ENCODE data around the gene SPOCD1.
A peak's percentile ranks its signal among the peaks of the same experiment; 100 is the strongest.

The SPOCD1 gene

GRCh38 chr1:31755850-31756492 lies 59.9 kb downstream of the SPOCD1 start:
- DNase-seq (ENCODE audit: low spot score) = no peak

DNA sequence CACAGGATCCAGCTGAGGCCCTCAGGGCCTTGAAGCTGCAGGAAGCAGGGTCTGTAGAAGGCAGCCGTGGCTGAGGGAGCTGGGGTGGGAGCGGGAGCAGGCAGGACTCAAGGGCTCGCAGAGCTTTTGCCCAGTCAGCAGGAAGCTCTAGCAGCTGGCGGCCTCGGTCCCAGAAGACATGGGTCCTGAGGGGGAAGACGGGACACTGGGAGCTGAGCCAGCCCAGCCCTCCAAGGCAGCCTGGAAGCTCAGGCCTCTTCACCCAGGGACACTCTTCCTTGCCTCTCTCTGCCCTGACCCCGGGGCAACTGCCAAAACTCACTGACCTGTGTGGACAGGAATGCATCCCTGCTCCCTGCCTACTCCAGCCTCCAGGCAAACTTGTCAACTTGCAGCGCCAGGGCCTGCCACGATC lies 60.6 kb downstream of the SPOCD1 start:
- DNase-seq (ENCODE audit: low spot score) = no peak

- no peak for DNase-seq (ENCODE audit: low spot score)
Observed at GRCh38 chr1:31754397-31754796, 61.4 kb downstream of the SPOCD1 start.

DNA sequence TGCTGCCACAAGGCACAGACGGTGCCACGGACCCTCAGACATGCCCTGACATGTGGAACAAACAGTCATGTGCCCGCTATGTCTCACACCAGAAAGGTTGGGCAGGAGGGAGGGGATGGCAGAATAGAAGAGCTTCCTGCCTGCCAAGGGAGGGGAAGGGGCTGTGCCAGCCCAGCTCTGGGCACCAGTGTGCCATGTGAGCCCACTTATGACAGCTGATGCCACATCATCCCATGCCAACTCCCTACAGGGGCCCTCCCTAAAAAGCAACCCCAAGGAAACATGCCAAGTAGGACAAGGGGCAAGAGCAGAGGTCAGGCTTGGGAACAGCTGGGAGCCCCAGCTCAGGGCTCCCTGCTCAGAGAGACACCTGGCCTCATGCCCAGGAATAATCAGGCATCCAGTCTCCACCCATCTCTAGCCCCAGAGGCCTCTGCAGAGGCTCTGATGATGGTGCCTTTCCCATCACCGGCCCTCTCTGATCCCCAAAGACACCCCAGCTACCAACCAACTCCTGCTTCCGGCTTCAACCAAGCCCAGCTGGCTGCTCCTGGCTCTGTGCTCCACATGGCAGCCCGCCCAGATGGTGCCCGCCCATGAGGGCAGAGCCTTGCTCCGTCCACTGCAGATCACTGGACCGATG lies 62.0 kb downstream of the SPOCD1 start:
- DNase-seq (ENCODE audit: low spot score) = no peak

GRCh38 chr1:31752952-31753475 lies 62.8 kb downstream of the SPOCD1 start:
- no peak for DNase-seq (ENCODE audit: low spot score)

DNA sequence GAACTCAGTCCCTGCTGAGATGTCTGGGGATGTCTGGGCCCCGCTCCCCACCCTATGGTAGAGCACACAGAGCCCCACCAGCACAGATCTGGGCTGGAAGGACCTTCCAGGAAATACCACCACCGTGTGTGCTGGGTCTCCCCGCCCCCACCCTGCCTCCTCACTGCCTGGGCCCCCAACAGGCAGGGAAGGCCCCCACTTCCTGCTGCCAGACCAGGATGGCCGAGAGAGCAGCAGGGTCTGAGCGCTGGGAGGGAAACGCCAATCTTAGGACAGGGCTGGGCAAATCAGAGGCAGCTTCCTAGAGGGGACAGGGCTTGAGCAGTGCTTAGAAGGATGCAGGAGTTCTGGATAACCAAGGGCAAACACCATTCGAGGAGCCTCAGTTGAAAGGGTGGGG lies 63.6 kb downstream of the SPOCD1 start:
- DNase-seq (ENCODE audit: low spot score) = no peak

- DNase-seq (ENCODE audit: low spot score) = no peak
Observed at GRCh38 chr1:31751822-31752241, 64.0 kb downstream of the SPOCD1 start.

DNA sequence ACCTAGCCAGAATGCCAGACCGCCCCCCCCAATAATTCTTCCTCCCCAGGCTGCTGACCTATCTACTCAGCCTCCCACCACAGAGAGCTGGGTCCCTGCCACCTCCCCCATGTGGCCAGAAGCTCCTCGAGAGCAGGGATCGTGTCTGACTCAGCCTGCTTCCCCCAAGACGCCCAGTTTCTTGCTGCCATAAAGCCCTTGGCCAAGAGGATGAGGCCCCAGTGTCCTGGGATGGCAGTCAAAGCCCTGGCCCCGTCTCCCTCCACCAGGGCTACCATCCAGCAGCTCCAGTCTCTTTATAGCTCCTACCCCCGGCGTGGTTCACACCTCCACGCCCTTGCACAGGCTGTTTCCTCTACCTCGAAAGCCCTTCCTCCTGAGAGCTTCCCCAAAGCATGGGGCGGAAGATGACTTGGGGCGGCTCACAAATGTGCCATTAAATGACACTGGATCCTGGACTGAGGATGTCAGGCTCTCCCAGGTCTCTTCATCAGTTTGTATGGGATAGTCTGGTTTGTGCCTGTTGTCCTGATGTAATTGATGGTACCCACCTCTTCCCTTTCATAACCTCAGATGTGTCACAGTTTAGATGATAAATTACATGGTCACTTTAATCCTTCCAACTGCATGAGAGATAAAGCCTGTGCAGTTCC lies 64.8 kb downstream of the SPOCD1 start:
- no peak for DNase-seq (ENCODE audit: low spot score)

- DNase-seq (ENCODE audit: low spot score) = no peak
Observed at GRCh38 chr1:31749785-31750735, 65.8 kb downstream of the SPOCD1 start.

DNA sequence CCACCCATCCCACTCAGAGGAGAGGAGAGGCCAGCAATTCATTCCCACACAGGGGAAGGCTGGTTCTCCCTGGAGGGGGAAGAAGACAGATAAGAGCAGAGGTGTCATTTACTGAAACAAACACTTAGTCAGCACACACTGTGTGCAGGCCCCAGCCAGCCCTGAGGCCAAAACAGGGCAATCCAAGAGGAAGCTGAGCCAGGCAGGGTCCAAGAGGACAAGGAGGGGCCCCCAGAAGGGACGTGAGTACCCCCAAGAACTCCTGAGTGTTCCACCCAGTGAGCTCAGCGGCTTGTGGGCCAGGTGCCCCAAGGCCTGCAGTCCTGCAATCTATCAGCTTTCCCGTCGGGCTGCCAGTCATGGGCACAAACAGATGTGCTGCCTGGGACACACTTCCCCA lies 67.5 kb downstream of the SPOCD1 start:
- no peak for DNase-seq (ENCODE audit: low spot score)

GRCh38 chr1:31747304-31747703 lies 68.5 kb downstream of the SPOCD1 start:
- DNase-seq (ENCODE audit: low spot score) = no peak

DNA sequence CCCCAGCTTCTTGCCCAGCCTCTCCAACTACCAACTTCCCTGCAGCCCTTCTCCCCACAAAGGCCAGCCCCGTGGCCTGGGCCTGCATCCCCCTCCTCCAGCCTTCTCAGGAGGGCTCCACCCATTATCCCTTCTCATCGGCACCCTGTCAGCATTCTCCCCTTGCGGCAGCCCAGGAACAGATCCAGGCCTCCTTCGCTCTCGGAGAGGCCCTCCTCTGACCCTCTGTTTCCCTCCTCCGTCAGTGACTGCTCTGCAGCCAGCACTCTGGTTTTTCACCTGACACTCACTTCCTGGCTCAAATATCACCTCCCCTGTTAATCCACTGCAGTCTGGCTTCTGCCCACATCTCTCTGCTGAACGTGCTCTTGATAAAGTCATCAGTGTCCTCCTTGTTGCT lies 69.1 kb downstream of the SPOCD1 start:
- no peak for DNase-seq (ENCODE audit: low spot score)

DNA sequence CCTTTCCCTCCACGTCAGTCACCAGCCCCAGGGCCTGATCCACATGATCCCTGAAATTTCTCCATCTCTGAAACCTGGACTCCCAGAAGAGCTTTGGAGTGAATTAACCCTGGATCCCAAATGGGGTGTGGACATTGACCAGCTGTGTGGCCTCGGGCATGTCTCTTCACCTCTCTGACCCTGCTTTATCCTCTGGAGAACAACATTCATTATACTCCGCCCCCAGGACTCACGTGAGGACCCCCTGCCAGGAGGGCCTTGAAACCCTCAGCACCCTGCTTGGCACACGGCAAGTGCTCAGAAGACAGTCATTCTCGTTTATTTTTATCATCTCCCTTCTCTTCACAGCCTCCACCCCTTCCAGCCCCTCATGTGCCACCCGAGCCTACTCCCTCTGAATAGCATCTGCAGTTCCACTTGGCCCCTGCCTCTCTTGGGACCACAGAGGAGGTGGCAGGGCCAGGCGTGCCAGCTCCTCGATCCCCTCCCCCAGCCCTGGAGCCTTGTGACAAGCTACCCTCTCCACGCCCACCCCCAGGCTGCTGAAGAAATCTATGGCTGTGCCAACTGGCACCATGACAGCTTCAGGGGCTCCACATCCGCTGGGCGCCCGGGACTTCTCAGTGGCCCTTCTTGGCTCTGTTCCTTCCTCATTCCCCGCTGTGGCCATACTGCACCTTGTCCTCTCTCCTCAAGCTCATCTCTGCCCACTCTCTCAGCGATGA lies 69.7 kb downstream of the SPOCD1 start:
- no peak for DNase-seq (ENCODE audit: low spot score)

- DNase-seq (ENCODE audit: low spot score) = peak; percentile 58
Observed at GRCh38 chr1:31745096-31745945, 70.5 kb downstream of the SPOCD1 start.

DNA sequence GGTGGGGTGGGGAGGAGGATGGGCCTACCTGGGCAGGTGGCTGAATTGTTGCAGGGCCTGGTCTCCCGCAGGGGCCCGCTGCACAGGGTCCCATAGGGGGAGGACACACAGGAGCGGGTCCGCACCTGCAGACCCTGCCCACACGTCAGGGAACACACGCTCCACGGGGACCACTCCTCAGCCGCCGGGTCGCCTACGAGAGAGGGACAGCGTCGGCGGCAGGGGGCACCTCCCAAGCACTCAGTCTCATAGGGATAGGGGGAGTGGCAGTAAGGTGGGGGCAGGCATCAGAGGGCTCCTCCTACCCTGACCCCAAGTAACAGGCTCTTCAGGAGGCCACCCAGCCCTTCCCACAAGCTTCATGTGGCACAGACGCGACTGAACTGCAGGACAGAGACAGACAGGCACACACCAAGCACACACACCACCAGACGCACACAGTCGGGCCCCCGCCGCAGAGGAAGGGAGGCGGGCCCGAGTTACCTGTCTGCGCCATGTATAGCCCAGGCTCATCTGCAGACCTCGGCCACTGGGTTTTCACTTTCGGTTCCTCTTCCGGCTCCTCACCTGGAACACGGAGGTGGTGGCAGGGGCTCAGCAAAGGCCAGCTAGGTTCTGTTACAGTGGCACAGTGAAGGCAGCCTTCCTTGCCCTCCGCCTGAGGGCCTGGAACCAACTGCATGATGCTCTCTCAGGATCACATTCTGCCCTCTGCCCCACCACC lies 71.5 kb downstream of the SPOCD1 start:
- DNase-seq (ENCODE audit: low spot score) = no peak

GRCh38 chr1:31742462-31743212 lies 73.2 kb downstream of the SPOCD1 start:
- no peak for DNase-seq (ENCODE audit: low spot score)

Data from SW480 (cell line).